Thymus (tissue), 11 donors: ENCODE results near the gene OPHN1. TPM values are rescaled to one million over a fixed set of nuclear protein-coding genes. Genes with fewer than 3 reads are reported as not detected.

Source experiments
- DNase-seq, 9 donors: peaks; one replicate each; pipeline ENCODE4 v3.0.0-alpha.2; 2013; ENCODE audit warnings: low spot score in 9 of 9, low read depth in 6 of 9, missing footprints in 1 of 9
- H3K27ac ChIP-seq, 2 donors: one replicate each; pipeline ENCODE4 v1.5.1; 2013; ENCODE audit warnings: control low read depth in 1 of 2, low read depth in 1 of 2, low read length in 1 of 2, mild to moderate bottlenecking in 1 of 2, moderate library complexity in 1 of 2
- H3K27me3 ChIP-seq, 2 donors: one replicate each; pipeline ENCODE4 v1.5.1; 2013; ENCODE audit warnings: low read length in 1 of 2; ENCODE audit not compliant: control insufficient read depth in 2 of 2, insufficient read depth in 1 of 2
- H3K36me3 ChIP-seq, 2 donors: one replicate each; pipeline ENCODE4 v1.5.1; 2013; ENCODE audit warnings: low read length in 1 of 2, mild to moderate bottlenecking in 1 of 2, moderate library complexity in 1 of 2; ENCODE audit not compliant: control insufficient read depth in 2 of 2, insufficient read depth in 2 of 2
- H3K4me1 ChIP-seq, 2 donors: one replicate each; pipeline ENCODE4 v1.5.1; 2013; ENCODE audit warnings: low read length in 2 of 2; ENCODE audit not compliant: control insufficient read depth in 2 of 2, insufficient read depth in 2 of 2
- H3K4me3 ChIP-seq, 2 donors: one replicate each; pipeline ENCODE4 v1.5.1; 2013; ENCODE audit warnings: low read length in 2 of 2, control low read depth in 1 of 2, mild to moderate bottlenecking in 1 of 2
- H3K9me3 ChIP-seq, 2 donors: one replicate each; pipeline ENCODE4 v1.5.1; 2013; ENCODE audit warnings: low read length in 1 of 2, mild to moderate bottlenecking in 1 of 2; ENCODE audit not compliant: control insufficient read depth in 2 of 2, insufficient read depth in 1 of 2
- WGBS: extraction: QIAGEN DNeasy Blood & Tissue Kit; methylation state at CpG from one replicate; pipeline ENCODE4 v1.1.7; 2013; 5-methylcytosine and 5-hydroxymethylcytosine counted together
- polyA plus RNA-seq: library from polyadenylated mRNA; stranded (reverse); fragments of 200-250 nt; gene quantifications from one replicate; pipeline ENCODE4 v1.2.3, GENCODE V29; 2013
- total RNA-seq: library from RNA; stranded (reverse); fragments of 120-200 nt; gene quantifications from one replicate; pipeline ENCODE4 v1.2.4, GENCODE V29; 2013
- donor health status: healthy.

Gene OPHN1
- total and polyA plus RNA-seq, 2 donors, result 0.64 to 1.2 TPM

DNA sequence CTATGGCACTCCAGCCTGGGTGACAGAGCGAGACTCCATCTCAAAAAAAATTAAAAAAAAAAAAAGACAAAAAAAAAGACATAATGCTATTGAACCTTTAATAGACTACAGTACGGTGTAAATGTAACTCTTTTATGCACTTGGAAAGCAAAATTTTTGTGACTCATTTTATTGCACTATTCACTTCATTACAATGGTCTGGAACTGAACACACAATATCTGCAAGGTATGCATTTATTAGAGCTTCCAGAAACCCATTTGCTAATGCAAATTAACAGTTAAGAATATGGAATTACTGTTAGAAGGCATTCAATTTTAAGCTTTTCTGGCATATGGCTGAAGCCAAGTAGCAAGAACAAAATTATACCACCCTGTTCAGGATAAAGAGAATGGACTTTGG is 176.3 kb downstream of the OPHN1 start:
- Histone ChIP-seq H3K27ac (no peak overlapping the region), H3K9me3 (no peaks in the 10 kb centered on the region), H3K4me1 (no peaks in the 10 kb centered on the region), H3K27me3 (no peaks in the 10 kb centered on the region), H3K36me3 (no peaks in the 10 kb centered on the region), H3K4me3 (no peak overlapping the region)
- WGBS, result 96% methylated on average over 2 of the region's 2 CpGs
- no peak for DNase-seq

DNA sequence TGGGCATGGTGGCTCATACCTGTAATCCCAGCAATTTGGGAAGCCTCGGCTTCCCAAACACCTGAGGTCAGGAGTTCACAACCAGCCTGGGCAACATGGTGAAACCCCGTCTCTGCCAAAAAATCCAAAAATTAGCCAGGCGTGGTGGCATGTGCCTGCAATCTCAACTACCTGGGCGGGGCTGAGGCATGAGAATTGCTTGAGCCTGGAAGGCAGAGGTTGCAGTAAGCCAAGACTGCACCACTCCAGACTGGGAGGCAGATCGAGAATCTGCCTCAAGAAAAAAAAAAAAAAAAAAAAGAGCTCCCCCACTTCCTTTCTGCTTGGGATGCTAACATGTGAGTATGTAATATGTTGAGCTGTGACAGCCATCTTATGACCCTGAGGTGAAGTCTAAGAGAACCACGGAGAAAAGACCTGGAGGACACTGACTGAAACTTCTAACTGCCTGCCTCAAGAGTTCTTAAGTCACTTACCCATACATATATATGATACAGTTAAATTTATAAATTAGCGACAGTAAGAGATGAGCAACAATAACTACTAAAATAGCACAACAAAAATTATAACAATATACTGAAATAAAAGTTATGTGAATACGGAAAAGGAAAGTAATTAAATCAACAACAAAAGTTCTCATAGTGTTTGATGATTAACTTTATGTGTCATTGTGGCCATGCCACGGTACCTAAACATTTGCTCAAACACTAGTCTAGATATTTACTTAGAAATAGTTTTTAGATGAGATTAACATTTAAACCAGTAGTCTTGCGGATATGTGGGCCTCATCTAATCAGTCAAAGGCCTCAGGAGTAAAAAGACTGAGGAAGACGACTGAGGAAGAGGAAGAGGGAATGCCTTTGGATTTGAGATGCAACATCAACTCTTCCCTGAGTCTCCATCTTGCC is 178.3 kb downstream of the OPHN1 start:
- no peak for DNase-seq

DNA sequence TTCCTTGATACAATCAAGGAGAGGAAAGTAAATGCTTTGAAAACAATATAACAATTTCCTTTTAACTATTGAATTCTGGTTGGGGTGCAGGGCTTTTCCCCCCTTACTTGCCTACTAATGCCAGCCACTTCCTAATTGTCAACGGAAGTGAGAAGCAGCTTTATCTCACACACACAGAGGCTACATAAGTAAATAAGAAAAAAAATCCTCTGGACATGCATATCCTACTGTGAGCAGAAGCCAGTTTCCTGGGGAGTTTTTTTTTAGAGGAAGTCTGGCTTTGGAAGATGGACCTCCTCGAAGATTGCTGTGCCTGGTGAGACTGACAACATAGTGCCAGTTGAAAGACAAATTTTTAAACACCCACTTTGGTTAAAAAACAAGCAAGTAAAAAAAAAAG is 180.6 kb downstream of the OPHN1 start:
- 16% methylated on average over 2 of the region's 2 CpGs for WGBS
- H3K27ac ChIP-seq, result no peak overlapping the region

More for the DNA sequence above, 178.3 kb downstream of the OPHN1 start:
- Histone ChIP-seq H3K27me3 (no peaks in the 10 kb centered on the region), H3K4me1 (no peaks in the 10 kb centered on the region), H3K9me3 (no peaks in the 10 kb centered on the region), H3K4me3 (no peak overlapping the region), H3K36me3 (no peaks in the 10 kb centered on the region), H3K27ac (no peak overlapping the region)
- WGBS, result 94% methylated on average over 11 of the region's 11 CpGs

DNA sequence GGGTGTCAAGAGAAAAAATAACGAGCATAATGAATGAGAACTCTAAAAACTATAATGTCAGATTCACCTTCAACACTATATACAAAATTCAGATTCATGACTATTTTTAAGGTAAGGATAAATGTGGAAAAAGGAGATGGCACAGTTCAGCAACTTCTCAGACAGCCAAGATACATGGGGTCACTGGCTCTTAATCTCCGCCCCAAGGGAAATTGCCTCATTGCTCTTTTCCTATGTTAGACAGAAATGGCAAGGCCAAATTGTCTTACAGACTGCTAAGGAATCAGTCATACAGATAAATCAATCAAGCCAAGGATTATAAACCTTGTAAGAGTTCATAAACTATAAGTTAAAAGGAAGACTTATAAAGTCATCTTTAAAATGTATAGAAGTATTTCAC is 183.4 kb downstream of the OPHN1 start:
- Histone ChIP-seq H3K4me1 (no peaks in the 10 kb centered on the region), H3K9me3 (no peaks in the 10 kb centered on the region), H3K4me3 (no peak overlapping the region), H3K27ac (no peak overlapping the region), H3K36me3 (no peaks in the 10 kb centered on the region), H3K27me3 (no peaks in the 10 kb centered on the region)
- 87% methylated on average over 2 of the region's 2 CpGs for WGBS
- no peak for DNase-seq

More for the DNA sequence above, 180.6 kb downstream of the OPHN1 start:
- Histone ChIP-seq H3K9me3 (no peaks in the 10 kb centered on the region), H3K36me3 (no peaks in the 10 kb centered on the region), H3K4me1 (no peaks in the 10 kb centered on the region), H3K4me3 (no peak overlapping the region), H3K27me3 (no peaks in the 10 kb centered on the region)
- no peak for DNase-seq

DNA sequence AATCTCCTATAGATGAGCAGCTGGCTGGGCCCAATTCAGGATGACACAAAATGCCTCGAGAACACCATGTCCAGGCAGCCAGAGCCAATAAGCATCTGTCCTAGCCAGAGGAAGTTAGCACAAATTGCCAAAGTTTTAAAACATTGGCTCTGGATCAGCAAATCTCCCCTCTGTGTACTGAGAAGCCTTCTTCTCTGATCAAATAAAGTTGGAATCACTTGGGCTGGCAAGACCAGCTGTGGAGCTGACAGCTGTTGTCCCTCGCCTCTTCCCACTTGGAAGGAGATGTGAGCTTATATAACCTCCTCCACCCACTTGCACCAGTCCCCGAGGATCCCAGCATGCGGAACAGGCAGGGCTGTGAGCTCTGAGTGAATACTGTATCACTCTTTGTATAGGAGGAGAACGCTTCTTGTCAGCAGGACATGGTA is 183.9 kb downstream of the OPHN1 start:
- Histone ChIP-seq H3K4me3 (no peak overlapping the region), H3K4me1 (no peaks in the 10 kb centered on the region), H3K27me3 (no peaks in the 10 kb centered on the region), H3K27ac (no peak overlapping the region), H3K36me3 (no peaks in the 10 kb centered on the region), H3K9me3 (no peaks in the 10 kb centered on the region)
- no peak for DNase-seq
- WGBS, result 92% methylated on average over 5 of the region's 5 CpGs

DNA sequence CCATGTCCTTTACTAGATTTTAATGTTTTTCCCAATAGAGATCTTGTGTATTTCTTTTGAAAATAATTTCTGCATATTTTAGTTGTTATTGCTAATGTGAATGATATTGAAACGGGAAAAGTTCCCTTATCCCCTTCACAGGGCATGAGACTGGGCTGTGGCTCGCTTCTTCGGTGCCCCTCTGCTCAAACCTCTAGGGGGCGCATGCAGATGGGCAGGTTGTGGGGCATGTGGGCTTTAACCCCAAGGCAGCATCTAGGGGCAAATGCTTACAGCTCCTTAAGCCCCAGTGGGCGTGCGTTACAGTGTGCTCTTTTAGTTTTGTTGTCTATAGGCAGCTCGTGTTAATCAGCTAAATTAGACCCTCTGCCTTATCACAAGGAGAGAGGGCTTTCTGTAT is 194.7 kb downstream of the OPHN1 start:
- 97% methylated on average over 7 of the region's 7 CpGs for WGBS
- H3K36me3 ChIP-seq, result no peaks in the 10 kb centered on the region

DNA sequence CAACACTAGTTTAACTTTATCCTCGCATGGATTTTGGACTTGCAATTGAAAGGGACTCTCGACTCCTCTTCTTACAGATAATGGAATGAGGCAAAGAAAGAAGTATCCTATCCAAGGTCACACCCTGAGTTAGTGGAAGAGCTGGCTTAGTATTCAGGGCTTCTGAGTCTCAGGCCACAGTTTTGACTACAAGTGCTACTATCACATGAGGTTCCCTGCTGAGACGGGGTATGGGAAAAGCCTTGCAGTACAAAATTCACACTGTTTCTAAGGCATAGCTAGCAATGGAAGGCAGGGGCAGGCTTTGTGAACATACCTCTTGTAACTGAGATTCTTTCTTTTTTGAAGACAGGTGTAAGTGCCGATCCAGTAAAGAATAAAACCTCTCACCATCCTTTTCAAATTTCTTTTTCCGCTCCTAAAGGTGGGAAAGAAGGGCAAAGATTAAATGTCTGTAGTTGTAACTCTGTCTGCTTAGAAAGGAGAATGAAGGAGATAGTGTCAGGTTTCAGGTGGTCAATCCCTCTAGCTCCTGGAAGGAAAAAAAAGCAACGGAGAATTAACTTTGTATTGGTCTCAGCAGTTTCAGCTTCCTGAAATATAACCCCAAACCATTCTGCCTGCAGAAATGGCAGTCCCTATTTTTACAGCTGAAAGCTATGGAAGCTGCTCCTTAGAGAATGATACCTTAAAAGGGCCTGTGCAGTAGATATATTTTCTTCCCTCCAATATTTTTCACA is 199.0 kb downstream of the OPHN1 start:
- no peaks in the 10 kb centered on the region for H3K27me3 ChIP-seq
- no peak overlapping the region for H3K27ac ChIP-seq
- H3K4me1 ChIP-seq, result no peaks in the 10 kb centered on the region
- H3K36me3 ChIP-seq, result no peaks in the 10 kb centered on the region
- H3K4me3 ChIP-seq, result no peak overlapping the region
- WGBS, result 94% methylated on average over 6 of the region's 6 CpGs
- H3K9me3 ChIP-seq, result no peaks in the 10 kb centered on the region
- no peak for DNase-seq

More for the DNA sequence above, 194.7 kb downstream of the OPHN1 start:
- H3K4me1 ChIP-seq, result no peaks in the 10 kb centered on the region
- DNase-seq, result peak in 1 of 9 donors; percentile 2
- no peaks in the 10 kb centered on the region for H3K27me3 ChIP-seq
- H3K9me3 ChIP-seq, result no peaks in the 10 kb centered on the region
- no peak overlapping the region for H3K4me3 ChIP-seq
- H3K27ac ChIP-seq, result no peak overlapping the region

DNA sequence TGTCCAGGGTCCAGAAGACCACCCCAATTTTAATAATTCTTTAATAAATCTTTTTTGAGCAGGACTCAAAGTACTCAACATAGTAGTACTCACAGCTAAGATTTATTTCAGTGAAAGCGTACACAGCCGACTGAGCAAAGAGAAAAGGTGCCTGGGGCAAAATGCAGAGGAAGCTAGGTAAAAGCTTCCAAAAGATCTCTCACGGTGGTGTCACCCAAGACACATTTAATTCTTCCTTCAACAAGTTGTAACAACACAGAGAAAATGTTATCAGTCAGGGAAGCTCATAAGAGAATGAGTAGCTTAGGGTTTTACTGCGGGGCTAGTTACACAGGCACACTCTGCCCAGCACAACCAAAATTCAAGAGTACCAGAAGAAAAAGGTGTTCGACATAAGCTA is 201.1 kb downstream of the OPHN1 start:
- no peak overlapping the region for H3K27ac ChIP-seq
- no peaks in the 10 kb centered on the region for H3K36me3 ChIP-seq
- H3K9me3 ChIP-seq, result no peaks in the 10 kb centered on the region
- no peaks in the 10 kb centered on the region for H3K27me3 ChIP-seq
- no peak for DNase-seq
- 97% methylated on average over 5 of the region's 5 CpGs for WGBS
- H3K4me1 ChIP-seq, result no peaks in the 10 kb centered on the region
- H3K4me3 ChIP-seq, result no peak overlapping the region

DNA sequence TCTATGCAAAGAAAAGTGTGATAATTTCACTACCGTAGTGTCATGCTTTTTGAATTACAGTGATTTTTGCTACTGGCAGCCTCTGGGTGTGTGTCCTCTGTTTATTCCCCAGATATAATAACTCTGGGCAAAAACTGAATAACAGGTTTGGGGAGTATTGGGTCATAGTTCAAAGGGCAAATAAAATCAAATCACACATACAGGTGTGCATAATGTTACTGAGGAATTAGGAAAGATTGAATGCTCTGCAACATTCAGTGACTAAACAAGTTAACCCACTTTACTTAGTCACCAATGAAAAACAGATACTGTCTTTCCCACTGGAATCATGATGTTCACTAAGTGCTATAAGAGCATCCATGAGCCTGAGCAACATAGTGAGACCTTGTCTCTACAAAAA is 224.3 kb downstream of the OPHN1 start:
- Histone ChIP-seq H3K9me3 (no peaks in the 10 kb centered on the region), H3K4me3 (no peak overlapping the region), H3K4me1 (no peaks in the 10 kb centered on the region), H3K36me3 (no peaks in the 10 kb centered on the region), H3K27ac (no peak overlapping the region), H3K27me3 (no peaks in the 10 kb centered on the region)
- WGBS, result 87% methylated on average over 1 of the region's 1 CpG
- DNase-seq, result no peak
